HCT116 (cell line): ENCODE results near the gene SBK2. TPM values are rescaled to one million over a fixed set of nuclear protein-coding genes. Genes with fewer than 3 reads are reported as not detected.

Experiments
- ATAC-seq: fragments of 200-7000 bp; cut with Tn5 transposase; 2 replicates; pipeline ENCODE4 v1.9.1; 2020; ENCODE audit warnings: mild to moderate bottlenecking, moderate library complexity
- BruUV-seq: library from RNA; stranded (reverse); fragments of 400-500 nt; replicated peaks from 2 replicates; lab custom pipeline; 2021; lab: Mats Ljungman, UMichigan
- CTCF ChIA-PET: fragments of 300-600 bp; sonication (Branson Sonifier 250); formaldehyde crosslinking; loops from one replicate; lab custom pipeline; 2021; ENCODE audit warnings: antibody characterized with exemption; lab: Charles Lee
- POLR2A ChIA-PET: fragments of 300-600, 350-600 bp; sonication (Branson Sonifier 250); formaldehyde crosslinking; loops from one replicate; lab custom pipeline; 2021; ENCODE audit warnings: antibody characterized with exemption; lab: Charles Lee
- RAD21 ChIA-PET, 2 experiments: fragments of 300-600 bp; sonication (Branson Sonifier 250); formaldehyde crosslinking; loops; one replicate each; lab custom pipeline; 2023; ENCODE audit warnings: low total read pairs in 2 of 2; ENCODE audit not compliant: uncharacterized antibody in 2 of 2, unreplicated experiment in 2 of 2, low non-redundant PET in 1 of 2; lab: Charles Lee
- DNase-seq: peaks from one replicate; pipeline ENCODE4 v3.0.0-alpha.2; 2010; ENCODE audit warnings: low read depth, low spot score
- H2AFZ ChIP-seq: fragments of 200-600 bp; shearing (Covaris generic), sonication (generic); 2 replicates; pipeline ENCODE4 v1.6.1; 2017; ENCODE audit warnings: low read depth, mixed run types, mixed read lengths, antibody characterized with exemption, low read length; ENCODE audit not compliant: poor library complexity, severe bottlenecking
- H3K27ac ChIP-seq: 2 replicates; pipeline ENCODE4 v1.5.1; 2012; ENCODE audit warnings: low read depth, low read length
- H3K27me3 ChIP-seq: fragments of 200-600 bp; sonication (generic); 2 replicates; pipeline ENCODE4 v1.6.1; 2016; ENCODE audit warnings: mixed run types, low read length, mixed read lengths; ENCODE audit not compliant: insufficient read depth
- H3K36me3 ChIP-seq, 2 experiments: fragments of 200-500 bp in 1 of 2; fragments of 200-600 bp in 1 of 2; sonication (Bioruptor generic) in 1 of 2; sonication (generic) in 1 of 2; 2 replicates each; pipeline versions ENCODE4 v1.5.1 to v1.6.1; 2014 to 2016; ENCODE audit warnings: low read length in 2 of 2, inconsistent platforms in 1 of 2, mixed read lengths in 1 of 2, mixed run types in 1 of 2; ENCODE audit not compliant: insufficient read depth in 2 of 2, control insufficient read depth in 1 of 2
- H3K4me1 ChIP-seq, 2 experiments: fragments of 200-600 bp in 1 of 2; sonication (generic) in 1 of 2; 2 replicates each; pipeline versions ENCODE4 v1.5.1 to v1.6.1; 2012 to 2017; ENCODE audit warnings: low read length in 2 of 2, inconsistent platforms in 1 of 2, mild to moderate bottlenecking in 1 of 2, mixed read lengths in 1 of 2, mixed run types in 1 of 2, moderate library complexity in 1 of 2; ENCODE audit not compliant: insufficient read depth in 2 of 2, control insufficient read depth in 1 of 2
- H3K4me2 ChIP-seq: fragments of 200-600 bp; sonication (generic); 2 replicates; pipeline ENCODE4 v1.6.1; 2017; ENCODE audit warnings: mixed run types, low read length, mixed read lengths
- H3K4me3 ChIP-seq, 2 experiments: fragments of 200-600 bp in 1 of 2; sonication (generic) in 1 of 2; replicated peaks in 1 of 2; 2 replicates each; pipeline ENCODE4 v1.5.1; 2011 to 2016; ENCODE audit warnings: low read length in 2 of 2, control low read depth in 1 of 2, low read depth in 1 of 2, mild to moderate bottlenecking in 1 of 2, mixed read lengths in 1 of 2, mixed run types in 1 of 2
- H3K79me2 ChIP-seq: fragments of 200-600 bp; sonication (generic); 2 replicates; pipeline ENCODE4 v1.6.1; 2017; ENCODE audit warnings: mild to moderate bottlenecking, mixed run types, low read length, moderate library complexity, mixed read lengths; ENCODE audit not compliant: insufficient read depth
- H3K9ac ChIP-seq: fragments of 200-600 bp; sonication (generic); 2 replicates; pipeline ENCODE4 v1.6.1; 2016; ENCODE audit warnings: low read length, mixed read lengths
- H3K9me2 ChIP-seq: fragments of 200-600 bp; sonication (generic), shearing (Covaris generic); 2 replicates; pipeline ENCODE4 v1.6.1; 2017; ENCODE audit warnings: mixed run types, mild to moderate bottlenecking, moderate library complexity; ENCODE audit not compliant: insufficient read depth
- H3K9me3 ChIP-seq, 2 experiments: fragments of 200-500 bp in 1 of 2; fragments of 200-600 bp in 1 of 2; sonication (Bioruptor generic) in 1 of 2; sonication (generic) in 1 of 2; 2 replicates each; pipeline ENCODE4 v1.6.1; 2014 to 2017; ENCODE audit warnings: low read length in 2 of 2, mixed read lengths in 2 of 2, inconsistent platforms in 1 of 2, low read depth in 1 of 2, mild to moderate bottlenecking in 1 of 2, mixed run types in 1 of 2, moderate library complexity in 1 of 2; ENCODE audit not compliant: control insufficient read depth in 1 of 2, insufficient read depth in 1 of 2
- H4K20me1 ChIP-seq: fragments of 200-600 bp; sonication (generic), shearing (Covaris generic); 2 replicates; pipeline ENCODE4 v1.6.1; 2017; ENCODE audit warnings: mixed run types, mild to moderate bottlenecking, moderate library complexity; ENCODE audit not compliant: insufficient read depth
- CBX3 ChIP-seq: IDR thresholded peaks from 2 replicates; pipeline ENCODE4 v1.6.1; 2012; ENCODE audit warnings: low read depth
- CEBPB ChIP-seq: IDR thresholded peaks from 2 replicates; pipeline ENCODE4 v1.6.1; 2012; ENCODE audit warnings: low read depth
- CTCF ChIP-seq, 3 experiments: fragments of 200-600 bp in 1 of 3; sonication (generic) in 1 of 3; IDR thresholded peaks in 2 of 3; conservative IDR thresholded peaks in 1 of 3; 2 replicates each; pipeline ENCODE4 v1.5.1; 2012 to 2017; ENCODE audit warnings: low read depth in 2 of 3, low read length in 2 of 3, antibody characterized with exemption in 1 of 3, borderline replicate concordance in 1 of 3, control low read depth in 1 of 3, mild to moderate bottlenecking in 1 of 3, mixed read lengths in 1 of 3, mixed run types in 1 of 3, moderate library complexity in 1 of 3; ENCODE audit not compliant: insufficient read depth in 1 of 3
- EGR1 ChIP-seq: IDR thresholded peaks from 2 replicates; pipeline ENCODE4 v1.6.1; 2012; ENCODE audit warnings: low read depth
- ELF1 ChIP-seq: IDR thresholded peaks from 2 replicates; pipeline ENCODE4 v1.6.1; 2012; ENCODE audit warnings: low read depth, borderline replicate concordance
- EZH2 ChIP-seq: fragments of 200-600 bp; sonication (generic); IDR thresholded peaks from 2 replicates; pipeline ENCODE4 v1.6.1; 2017; ENCODE audit warnings: antibody characterized with exemption, mixed run types
- EZH2phosphoT487 ChIP-seq: fragments of 200-600 bp; IDR thresholded peaks from 2 replicates; pipeline ENCODE4 v1.6.1; 2018; ENCODE audit warnings: antibody characterized with exemption, borderline replicate concordance
- JUND ChIP-seq: IDR thresholded peaks from 2 replicates; pipeline ENCODE4 v1.6.1; 2012
- POLR2A ChIP-seq: IDR thresholded peaks from 2 replicates; pipeline ENCODE4 v1.7.0; 2011; ENCODE audit warnings: borderline replicate concordance; ENCODE audit not compliant: insufficient read depth, insufficient read length; ENCODE audit errors: extremely low read depth
- RAD21 ChIP-seq: IDR thresholded peaks from 2 replicates; pipeline ENCODE4 v1.6.1; 2012; ENCODE audit warnings: low read depth, mild to moderate bottlenecking
- REST ChIP-seq: IDR thresholded peaks from 2 replicates; pipeline ENCODE4 v1.6.1; 2012; ENCODE audit warnings: low read depth
- SP1 ChIP-seq: IDR thresholded peaks from 2 replicates; pipeline ENCODE4 v1.6.1; 2012; ENCODE audit warnings: low read depth
- YY1 ChIP-seq: IDR thresholded peaks from 2 replicates; pipeline ENCODE4 v1.6.1; 2011; ENCODE audit warnings: low read length, low read depth, moderate library complexity, mild to moderate bottlenecking; ENCODE audit not compliant: insufficient replicate concordance; ENCODE audit errors: extremely low read depth
- ZFX ChIP-seq: fragments of 450-650 bp; IDR thresholded peaks from 2 replicates; pipeline ENCODE4 v1.6.1; 2017
- ZNF274 ChIP-seq: fragments of 200-500 bp; sonication (Bioruptor generic); IDR thresholded peaks from 2 replicates; pipeline ENCODE4 v1.6.1; 2014; ENCODE audit warnings: mild to moderate bottlenecking, low read depth, low read length, inconsistent platforms
- intact Hi-C: fragments of 100-400 bp; cut with micrococcal nuclease; formaldehyde crosslinking; loops from 2 replicates; pipeline ENCODE4 v1.10.0; 2022
- total RNA-seq: library from RNA; stranded (reverse); gene quantifications from one replicate; pipeline ENCODE4 v1.2.1, GENCODE V29; 2021; ENCODE audit not compliant: unreplicated experiment

SBK2 gene
- total RNA-seq, 1 experiment from 2014 or later = 0.30 TPM

GRCh38 chr19:55481794-55482155, 55.2 kb downstream of the SBK2 start (continued):
- no peak for TF ChIP-seq ELF1
- no peak for TF ChIP-seq REST
- TF ChIP-seq EGR1 = no peak
- TF ChIP-seq ZNF274 = no peak
- no peak for TF ChIP-seq YY1
- TF ChIP-seq EZH2phosphoT487 = no peak
- TF ChIP-seq POLR2A = no peak
- TF ChIP-seq CBX3 = no peak

- H4K20me1 ChIP-seq = no peaks in the 10 kb centered on the region
- no peaks in the 10 kb centered on the region for H3K9me3 ChIP-seq
- no peak overlapping the region for H3K9ac ChIP-seq
- no peak for DNase-seq
- no peaks in the 10 kb centered on the region for H3K36me3 ChIP-seq
- H3K4me3 ChIP-seq = no peak overlapping the region
- H3K27me3 ChIP-seq = no peaks in the 10 kb centered on the region
- H3K9me2 ChIP-seq = no peaks in the 10 kb centered on the region
- ChIA-PET RAD21 (no interaction called here), CTCF (no interaction called here), POLR2A (no interaction called here)
- no peak overlapping the region for H3K27ac ChIP-seq
- H3K79me2 ChIP-seq = peaks cover 26% of the 10 kb centered on the region
- peaks cover 19 to 31% of the 10 kb centered on the region in 2 experiments for H3K4me1 ChIP-seq
- H2AFZ ChIP-seq = no peak overlapping the region
- intact Hi-C loops = no loop called here
- H3K4me2 ChIP-seq = no peak overlapping the region
- no peak for ATAC-seq
- no TSS peak for BruUV-seq
- TF ChIP-seq CEBPB (no peak), ZNF274 (no peak), YY1 (no peak), SP1 (no peak), CTCF (IDR thresholded peaks at IDR 0.05 in 2 of 3, conservative IDR thresholded peaks at IDR 0.05 in 1 of 3; ENCODE audit: borderline replicate concordance in 1 of 3, insufficient read depth in 1 of 3, low read depth in 2 of 3, low read length in 2 of 3) (no peak), JUND (no peak), EZH2 (no peak), ELF1 (no peak), REST (no peak), ZFX (no peak), RAD21 (no peak)
Measured at GRCh38 chr19:55481148-55481793, 55.7 kb downstream of the SBK2 start.
